ENCODE measurements around the gene NSA2.

NSA2 gene

GRCh38 chr5:74822288-74822687 lies 55.2 kb downstream of the NSA2 start:
- no peak for DNase-seq

- no peak for DNase-seq
These were observed 62.4 kb downstream of the NSA2 start for GRCh38 chr5:74829413-74829812.
